Fibroblast of peridontal ligament (primary cell): ENCODE data around the gene STIM1.
"Not testable (repeated sequence)": the region's sequence is repeated elsewhere in the genome, so short reads cannot be mapped to it uniquely, and the experiment has no call there.

Experiments
- DNase-seq: peaks from one replicate; pipeline ENCODE4 v3.0.0-alpha.2; 2010; ENCODE audit errors: extremely low read depth

STIM1 gene

GRCh38 chr11:3983101-3983500, 127.6 kb downstream of the STIM1 start:
- DNase-seq = no peak

GRCh38 chr11:3984896-3985295, 129.4 kb downstream of the STIM1 start:
- DNase-seq = no peak

GRCh38 chr11:3985631-3986030, 130.2 kb downstream of the STIM1 start:
- no peak for DNase-seq

GRCh38 chr11:3986301-3986700, 130.8 kb downstream of the STIM1 start:
- no peak for DNase-seq

- no peak for DNase-seq
Measured at GRCh38 chr11:3989276-3989920, 133.9 kb downstream of the STIM1 start.

- no peak for DNase-seq
Measured at GRCh38 chr11:3989921-3990290, 134.4 kb downstream of the STIM1 start.

GRCh38 chr11:3990406-3990805, 134.9 kb downstream of the STIM1 start:
- DNase-seq = no peak

GRCh38 chr11:3992964-3993363, 137.5 kb downstream of the STIM1 start:
- DNase-seq = no peak

GRCh38 chr11:3994030-3994640, 138.7 kb downstream of the STIM1 start:
- DNase-seq = peak; percentile 12

- DNase-seq = no peak
Measured at GRCh38 chr11:3995307-3995706, 139.8 kb downstream of the STIM1 start.

- peak; percentile 47 for DNase-seq
Measured at GRCh38 chr11:3995949-3996554, 140.6 kb downstream of the STIM1 start.

- DNase-seq = no peak
Measured at GRCh38 chr11:3996651-3997050, 141.2 kb downstream of the STIM1 start.

- not testable (repeated sequence) for DNase-seq
Measured at GRCh38 chr11:4004753-4005152, 149.3 kb downstream of the STIM1 start.

GRCh38 chr11:4006946-4007680, 151.6 kb downstream of the STIM1 start:
- DNase-seq = no peak

- no peak for DNase-seq
Measured at GRCh38 chr11:4008116-4008515, 152.7 kb downstream of the STIM1 start.

GRCh38 chr11:4016602-4017001, 161.1 kb downstream of the STIM1 start:
- not testable (repeated sequence) for DNase-seq

- DNase-seq = no peak
Measured at GRCh38 chr11:4017129-4017528, 161.7 kb downstream of the STIM1 start.

GRCh38 chr11:4018641-4019040, 163.2 kb downstream of the STIM1 start:
- no peak for DNase-seq

GRCh38 chr11:4019891-4020290, 164.4 kb downstream of the STIM1 start:
- peak; percentile 59 for DNase-seq

- DNase-seq = no peak
Measured at GRCh38 chr11:4022669-4023068, 167.2 kb downstream of the STIM1 start.

GRCh38 chr11:4025248-4025966, 169.9 kb downstream of the STIM1 start:
- peak; percentile 73 for DNase-seq

GRCh38 chr11:4025967-4026324, 170.5 kb downstream of the STIM1 start:
- peak; percentile 38 for DNase-seq
